ENCODE measurements around the gene EXD3. TPM values are rescaled to one million over a fixed set of nuclear protein-coding genes. Genes with fewer than 3 reads are reported as not detected.

The EXD3 gene
- total RNA-seq, 3 donors from 2014 or later, result 39.4 to 56.7 (median 40.1) TPM

- no peak for ATAC-seq
- Histone ChIP-seq H3K36me3 (ENCODE audit: low read depth) (no peaks in the 10 kb centered on the region), H3K4me1 (ENCODE audit: low read depth) (peaks cover 16% of the 10 kb centered on the region), H3K9me3 (no peaks in the 10 kb centered on the region), H3K4me3 (no peak overlapping the region)
- intact Hi-C loops (cut with DNase I, micrococcal nuclease), result loop anchor here in 1 of 2 donors (5.0 kb wide), 1 partner anchor 113 kb away; no protein-coding TSS in a partner anchor
- DNase-seq, result peak in 2 of 3 donors; percentile 65 to 70
- TF ChIP-seq CTCF (IDR thresholded peaks at IDR 0.05), result no peak
Measured at GRCh38 chr9:137294681-137295237, 128.2 kb downstream of the EXD3 start.

DNA sequence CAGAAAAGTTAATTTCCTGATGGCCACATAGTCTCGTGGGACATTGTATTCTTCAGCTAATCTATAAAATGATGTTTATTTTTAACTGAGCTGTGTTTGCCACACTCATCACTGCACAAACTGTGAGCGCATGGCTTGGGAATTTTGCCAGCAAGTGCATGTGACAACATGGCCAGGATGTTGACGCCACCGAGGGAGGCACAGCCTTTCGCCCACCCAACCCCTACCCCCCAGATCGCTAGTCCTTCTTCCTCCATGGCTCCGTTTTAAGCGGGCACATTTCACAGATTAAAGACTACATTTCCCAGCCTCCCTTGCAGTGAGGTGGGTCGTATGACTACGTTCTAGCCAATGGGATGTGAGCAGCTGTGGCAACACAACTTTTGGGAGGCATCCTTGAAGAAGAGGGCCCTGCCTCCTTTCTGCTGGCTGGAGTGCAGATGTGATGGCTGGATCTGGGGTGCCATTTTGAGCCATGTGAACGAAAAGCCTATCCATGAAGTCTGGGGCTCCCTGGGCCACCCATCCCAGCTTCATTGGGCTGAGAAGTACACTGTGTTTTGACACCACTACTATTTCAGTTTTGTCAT is 128.8 kb downstream of the EXD3 start:
- Histone ChIP-seq H3K4me3 (no peak overlapping the region), H3K36me3 (ENCODE audit: low read depth) (no peaks in the 10 kb centered on the region), H3K9me3 (no peaks in the 10 kb centered on the region), H3K4me1 (ENCODE audit: low read depth) (peaks cover 16% of the 10 kb centered on the region)
- peak in 2 of 3 donors; percentile 71 to 85 for DNase-seq
- ATAC-seq, result peak; percentile 42
- intact Hi-C loops (cut with DNase I, micrococcal nuclease), result loop anchor here in 1 of 2 donors (5.0 kb wide), 1 partner anchor 113 kb away; no protein-coding TSS in a partner anchor
- no peak for TF ChIP-seq CTCF (IDR thresholded peaks at IDR 0.05)

DNA sequence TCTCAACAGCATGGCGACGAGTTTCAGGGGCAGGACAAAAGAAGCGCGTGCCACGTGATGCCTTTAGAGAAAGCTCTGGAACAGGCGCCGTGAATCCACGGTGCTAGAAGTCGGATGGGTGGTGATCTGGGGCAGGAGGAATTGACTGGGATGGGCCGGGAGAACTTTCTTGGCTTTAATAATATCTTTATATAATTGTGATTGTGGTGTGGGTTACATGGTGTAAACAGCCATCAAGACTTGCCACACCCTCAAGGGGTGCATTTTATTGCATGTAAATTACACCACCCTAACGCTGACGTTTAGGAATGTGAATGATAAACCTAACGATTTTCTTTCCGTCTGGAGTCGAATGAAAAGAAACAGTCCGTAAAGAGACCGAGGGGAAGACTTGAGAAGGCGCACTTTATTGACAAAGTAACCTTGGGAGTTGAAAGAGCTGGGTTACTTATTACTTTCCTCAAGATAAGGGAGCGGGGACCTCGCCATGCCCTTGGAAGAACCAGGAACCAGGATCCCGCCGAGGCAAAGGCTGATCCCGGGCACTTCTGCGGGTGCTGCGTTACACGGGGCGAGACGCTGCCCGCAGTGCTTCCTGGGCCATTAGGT is 129.4 kb downstream of the EXD3 start:
- Histone ChIP-seq H3K4me3 (no peak overlapping the region), H3K4me1 (ENCODE audit: low read depth) (peaks cover 16% of the 10 kb centered on the region), H3K9me3 (no peaks in the 10 kb centered on the region), H3K36me3 (ENCODE audit: low read depth) (no peaks in the 10 kb centered on the region)
- TF ChIP-seq CTCF (IDR thresholded peaks at IDR 0.05), result no peak
- DNase-seq, result peak; percentile 88 to 90 (median 88)
- intact Hi-C loops (cut with DNase I, micrococcal nuclease), result loop anchor here in 1 of 2 donors (5.0 kb wide), 1 partner anchor 114 kb away; no protein-coding TSS in a partner anchor
- peak; percentile 64 for ATAC-seq

DNA sequence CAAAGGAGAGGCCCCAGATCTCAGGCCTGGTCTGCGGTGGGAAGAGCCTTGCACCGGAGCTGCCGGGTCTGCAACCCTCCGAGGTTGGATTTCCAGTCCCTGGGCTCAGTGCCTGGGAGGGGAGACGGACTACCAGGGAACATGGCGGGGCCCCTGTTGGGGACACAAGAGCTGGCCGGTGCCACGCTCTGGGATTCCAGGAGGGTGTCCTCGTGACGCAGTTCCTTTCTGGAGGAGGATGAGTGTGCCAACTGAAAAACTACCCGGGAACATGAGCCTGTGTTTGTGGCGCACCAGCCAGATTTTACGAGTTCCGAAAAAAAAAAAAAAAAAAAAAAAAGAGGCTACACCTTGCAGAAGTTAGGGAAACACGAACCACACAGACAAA is 129.9 kb downstream of the EXD3 start:
- Histone ChIP-seq H3K4me3 (no peak overlapping the region), H3K9me3 (no peaks in the 10 kb centered on the region), H3K36me3 (ENCODE audit: low read depth) (no peaks in the 10 kb centered on the region), H3K4me1 (ENCODE audit: low read depth) (peaks cover 12% of the 10 kb centered on the region)
- ATAC-seq, result no peak
- intact Hi-C loops (cut with DNase I, micrococcal nuclease), result loop anchor here in 1 of 2 donors (5.0 kb wide), 1 partner anchor 114 kb away; no protein-coding TSS in a partner anchor
- peak; percentile 37 to 57 (median 52) for DNase-seq
- TF ChIP-seq CTCF (IDR thresholded peaks at IDR 0.05), result no peak

GRCh38 chr9:137286975-137287383 is 136.0 kb downstream of the EXD3 start:
- Histone ChIP-seq H3K4me3 (no peak overlapping the region), H3K4me1 (ENCODE audit: low read depth) (no peaks in the 10 kb centered on the region), H3K36me3 (ENCODE audit: low read depth) (no peaks in the 10 kb centered on the region), H3K9me3 (no peaks in the 10 kb centered on the region)
- intact Hi-C loops (cut with DNase I, micrococcal nuclease), result no loop called here
- TF ChIP-seq CTCF (IDR thresholded peaks at IDR 0.05), result peak; percentile 33
- ATAC-seq (peak; percentile 99), DNase-seq (peak; percentile 77 to 87 (median 83))

Measured in mucosa of descending colon (tissue), 3 donors.